ENCODE measurements around the gene OR51B2.

The OR51B2 gene

DNA sequence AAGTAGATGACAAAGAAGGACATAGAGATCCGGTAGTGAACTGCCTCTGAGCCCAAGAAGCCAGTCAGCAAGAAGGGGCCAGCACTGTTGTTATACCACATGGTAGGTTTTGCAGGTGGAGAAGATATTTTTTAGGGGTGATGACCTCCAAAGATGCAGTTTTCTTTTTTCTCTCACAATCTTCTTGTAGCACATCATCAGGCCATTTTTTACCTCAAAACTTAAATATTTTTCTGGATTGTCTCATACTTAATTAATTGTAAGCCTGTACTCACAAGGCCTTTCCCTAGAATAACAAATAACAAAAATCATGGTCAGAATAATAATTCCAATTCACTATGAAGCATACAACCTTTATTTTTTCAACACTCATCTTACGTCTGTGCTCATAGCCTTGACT is 22.3 kb downstream of the OR51B2 start, which contains the start of gene OR51B4:
TSS of gene OR51B4 (minus strand) at position 101 of the 400 bp plus-strand sequence. CDS start at position 101, 0 bp downstream.
- no peaks in the 10 kb centered on the region for H4K20me1 ChIP-seq (ENCODE audit: insufficient read depth, low read length)
- H3K27ac ChIP-seq (ENCODE audit: low read depth, low read length, poor library complexity, severe bottlenecking) = no peak within 1 kb of the TSS
- no peaks in the 10 kb centered on the region for H3K9me3 ChIP-seq (ENCODE audit: low read length)
- H3K9ac ChIP-seq (ENCODE audit: low read length) = no peak within 1 kb of the TSS
- TF ChIP-seq, protein P1, sequence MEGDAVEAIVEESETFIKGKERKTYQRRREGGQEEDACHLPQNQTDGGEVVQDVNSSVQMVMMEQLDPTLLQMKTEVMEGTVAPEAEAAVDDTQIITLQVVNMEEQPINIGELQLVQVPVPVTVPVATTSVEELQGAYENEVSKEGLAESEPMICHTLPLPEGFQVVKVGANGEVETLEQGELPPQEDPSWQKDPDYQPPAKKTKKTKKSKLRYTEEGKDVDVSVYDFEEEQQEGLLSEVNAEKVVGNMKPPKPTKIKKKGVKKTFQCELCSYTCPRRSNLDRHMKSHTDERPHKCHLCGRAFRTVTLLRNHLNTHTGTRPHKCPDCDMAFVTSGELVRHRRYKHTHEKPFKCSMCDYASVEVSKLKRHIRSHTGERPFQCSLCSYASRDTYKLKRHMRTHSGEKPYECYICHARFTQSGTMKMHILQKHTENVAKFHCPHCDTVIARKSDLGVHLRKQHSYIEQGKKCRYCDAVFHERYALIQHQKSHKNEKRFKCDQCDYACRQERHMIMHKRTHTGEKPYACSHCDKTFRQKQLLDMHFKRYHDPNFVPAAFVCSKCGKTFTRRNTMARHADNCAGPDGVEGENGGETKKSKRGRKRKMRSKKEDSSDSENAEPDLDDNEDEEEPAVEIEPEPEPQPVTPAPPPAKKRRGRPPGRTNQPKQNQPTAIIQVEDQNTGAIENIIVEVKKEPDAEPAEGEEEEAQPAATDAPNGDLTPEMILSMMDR (IDR thresholded peaks at IDR 0.05; ENCODE audit: low read length) = no peak
- TF ChIP-seq EZH2 (IDR thresholded peaks at IDR 0.05; ENCODE audit: borderline replicate concordance, low read length) = no peak
- no peaks in the 10 kb centered on the region for H3K4me1 ChIP-seq (ENCODE audit: insufficient read depth, low read length, severe bottlenecking)
- H3K4me2 ChIP-seq (ENCODE audit: low read length) = no peak within 1 kb of the TSS
- H3K36me3 ChIP-seq (ENCODE audit: insufficient read depth, low read length) = no peaks in the 10 kb centered on the region
- H3K27me3 ChIP-seq (ENCODE audit: insufficient read depth, low read length) = no peaks in the 10 kb centered on the region
- H3K9me2 ChIP-seq (ENCODE audit: low read depth, low read length) = no peaks in the 10 kb centered on the region
- no peak within 1 kb of the TSS for H3K4me3 ChIP-seq (ENCODE audit: low read depth, low read length, poor library complexity, severe bottlenecking)
- no peaks in the 10 kb centered on the region for H3K79me2 ChIP-seq (ENCODE audit: insufficient read depth, low read length)
- no peak within 1 kb of the TSS for H2AFZ ChIP-seq (ENCODE audit: low read length)
- H3F3A ChIP-seq (ENCODE audit: insufficient read depth, low read length) = no peaks in the 10 kb centered on the region

DNA sequence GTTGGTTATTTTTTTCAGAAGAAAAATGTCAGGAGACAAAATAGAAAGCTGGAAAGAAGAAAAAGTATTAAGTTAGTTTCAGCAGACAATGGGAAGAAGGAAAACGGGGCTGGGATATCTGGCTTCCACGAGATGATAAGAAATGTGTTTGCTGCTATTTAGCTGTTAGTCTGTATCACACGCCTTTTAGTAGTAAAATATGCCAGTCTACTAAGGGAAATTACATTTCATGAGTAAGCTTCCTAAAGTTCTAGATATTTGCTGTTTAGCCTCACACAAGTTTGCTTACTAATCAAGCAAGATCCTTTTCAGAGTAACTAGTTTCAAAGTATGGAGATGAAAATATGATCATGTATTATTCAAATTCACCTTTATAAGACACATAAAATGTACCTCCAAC is 23.8 kb downstream of the OR51B2 start:
- Histone ChIP-seq H4K20me1 (ENCODE audit: insufficient read depth, low read length) (no peaks in the 10 kb centered on the region), H3K27me3 (ENCODE audit: insufficient read depth, low read length) (no peaks in the 10 kb centered on the region), H2AFZ (ENCODE audit: low read length) (no peak overlapping the region), H3K27ac (ENCODE audit: low read depth, low read length, poor library complexity, severe bottlenecking) (no peak overlapping the region), H3K4me1 (ENCODE audit: insufficient read depth, low read length, severe bottlenecking) (no peaks in the 10 kb centered on the region), H3K9ac (ENCODE audit: low read length) (no peak overlapping the region), H3K9me2 (ENCODE audit: low read depth, low read length) (no peaks in the 10 kb centered on the region), H3K79me2 (ENCODE audit: insufficient read depth, low read length) (no peaks in the 10 kb centered on the region), H3F3A (ENCODE audit: insufficient read depth, low read length) (no peaks in the 10 kb centered on the region), H3K36me3 (ENCODE audit: insufficient read depth, low read length) (no peaks in the 10 kb centered on the region), H3K9me3 (ENCODE audit: low read length) (no peaks in the 10 kb centered on the region), H3K4me2 (ENCODE audit: low read length) (no peak overlapping the region), H3K4me3 (ENCODE audit: low read depth, low read length, poor library complexity, severe bottlenecking) (no peak overlapping the region)
- TF ChIP-seq, protein P1 (IDR thresholded peaks at IDR 0.05; ENCODE audit: low read length) = no peak
- no peak for TF ChIP-seq EZH2 (IDR thresholded peaks at IDR 0.05; ENCODE audit: borderline replicate concordance, low read length)

DNA sequence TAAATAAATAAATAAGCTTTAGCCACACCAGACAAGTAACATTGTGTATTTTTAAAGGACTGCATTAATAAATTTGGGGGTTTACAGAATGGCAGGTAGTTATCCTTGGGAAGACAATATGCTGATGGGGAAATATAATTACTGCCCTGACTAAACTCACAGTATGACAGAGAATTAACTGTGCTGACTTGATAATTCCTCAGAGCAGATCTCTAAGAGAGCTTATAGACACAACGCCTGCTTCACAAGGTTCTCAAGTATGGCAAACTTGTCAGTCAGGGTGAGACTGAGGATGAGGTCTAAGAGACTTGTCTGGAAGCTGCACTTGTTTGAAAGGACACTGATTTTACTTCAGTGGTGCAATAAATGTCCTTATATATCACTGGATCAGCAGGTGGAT is 25.6 kb downstream of the OR51B2 start:
- Histone ChIP-seq H3K9me3 (ENCODE audit: low read length) (no peaks in the 10 kb centered on the region), H2AFZ (ENCODE audit: low read length) (no peak overlapping the region), H3K79me2 (ENCODE audit: insufficient read depth, low read length) (no peaks in the 10 kb centered on the region), H3F3A (ENCODE audit: insufficient read depth, low read length) (no peaks in the 10 kb centered on the region), H3K27me3 (ENCODE audit: insufficient read depth, low read length) (no peaks in the 10 kb centered on the region), H3K9me2 (ENCODE audit: low read depth, low read length) (no peaks in the 10 kb centered on the region), H3K9ac (ENCODE audit: low read length) (no peak overlapping the region), H3K36me3 (ENCODE audit: insufficient read depth, low read length) (no peaks in the 10 kb centered on the region), H4K20me1 (ENCODE audit: insufficient read depth, low read length) (no peaks in the 10 kb centered on the region), H3K4me3 (ENCODE audit: low read depth, low read length, poor library complexity, severe bottlenecking) (no peak overlapping the region), H3K4me1 (ENCODE audit: insufficient read depth, low read length, severe bottlenecking) (no peaks in the 10 kb centered on the region), H3K27ac (ENCODE audit: low read depth, low read length, poor library complexity, severe bottlenecking) (no peak overlapping the region), H3K4me2 (ENCODE audit: low read length) (no peak overlapping the region)
- TF ChIP-seq, protein P1 (IDR thresholded peaks at IDR 0.05; ENCODE audit: low read length) = no peak
- TF ChIP-seq EZH2 (IDR thresholded peaks at IDR 0.05; ENCODE audit: borderline replicate concordance, low read length) = no peak

All from OCI-LY1 (cell line).